Panc1 (cell line): ENCODE results near the gene INSYN2B. TPM values are rescaled to one million over a fixed set of nuclear protein-coding genes. Genes with fewer than 3 reads are reported as not detected.

Source experiments
- ATAC-seq: fragments of 200-7000 bp; cut with Tn5 transposase; 2 replicates; pipeline ENCODE4 v1.9.1; 2020; ENCODE audit warnings: mild to moderate bottlenecking, moderate library complexity
- BruUV-seq: library from RNA; stranded (reverse); fragments of 400-500 nt; replicated peaks from 2 replicates; lab custom pipeline; 2021; lab: Mats Ljungman, UMichigan
- CTCF ChIA-PET: fragments of 300-600 bp; sonication (Branson Sonifier 250); formaldehyde crosslinking; loops from one replicate; lab custom pipeline; 2022; ENCODE audit warnings: antibody characterized with exemption; lab: Charles Lee
- POLR2A ChIA-PET: fragments of 300-600 bp; sonication (Branson Sonifier 250); formaldehyde crosslinking; loops from one replicate; lab custom pipeline; 2022; ENCODE audit warnings: antibody characterized with exemption; lab: Charles Lee
- DNase-seq: peaks from one replicate; pipeline ENCODE4 v3.0.0-alpha.2; 2010; ENCODE audit warnings: low read depth, low spot score
- H3K27ac ChIP-seq: 2 replicates; pipeline ENCODE4 v1.5.1; 2011; ENCODE audit warnings: mild to moderate bottlenecking, low read length, inconsistent platforms
- H3K27me3 ChIP-seq: fragments of 200-500 bp; sonication (Bioruptor generic); 2 replicates; pipeline ENCODE4 v1.6.0; 2014; ENCODE audit warnings: low read length, inconsistent platforms; ENCODE audit not compliant: control insufficient read depth, insufficient read depth
- H3K36me3 ChIP-seq: fragments of 200-500 bp; sonication (Bioruptor generic); 2 replicates; pipeline ENCODE4 v1.5.1; 2014; ENCODE audit warnings: inconsistent platforms, mild to moderate bottlenecking, low read length, moderate library complexity; ENCODE audit not compliant: control insufficient read depth, insufficient read depth
- H3K4me1 ChIP-seq: 2 replicates; pipeline ENCODE4 v1.5.1; 2011; ENCODE audit warnings: inconsistent platforms, mild to moderate bottlenecking, low read length, moderate library complexity; ENCODE audit not compliant: control insufficient read depth, insufficient read depth
- H3K4me3 ChIP-seq, 2 experiments: 2 replicates each; pipeline ENCODE4 v1.5.1; 2011 to 2012; ENCODE audit warnings: low read depth in 2 of 2, low read length in 2 of 2, mild to moderate bottlenecking in 2 of 2, inconsistent platforms in 1 of 2, moderate library complexity in 1 of 2
- H3K9me3 ChIP-seq: fragments of 200-500 bp; sonication (Bioruptor generic); 2 replicates; pipeline ENCODE4 v1.5.1; 2014; ENCODE audit warnings: low read depth, mild to moderate bottlenecking, inconsistent platforms, low read length, moderate library complexity; ENCODE audit not compliant: control insufficient read depth, insufficient read depth
- CTCF ChIP-seq: fragments of 450-650 bp; IDR thresholded peaks from 2 replicates; pipeline ENCODE4 v1.5.1; 2017; ENCODE audit warnings: mild to moderate bottlenecking
- POLR2AphosphoS5 ChIP-seq: IDR thresholded peaks from 2 replicates; pipeline ENCODE4 v1.6.1; 2012; ENCODE audit warnings: mild to moderate bottlenecking, low read depth, low read length, moderate library complexity
- REST ChIP-seq, 2 experiments: IDR thresholded peaks; 2 replicates each; pipeline ENCODE4 v1.6.1; 2011 to 2012; ENCODE audit warnings: low read depth in 2 of 2, control low read depth in 1 of 2, low read length in 1 of 2, mild to moderate bottlenecking in 1 of 2, moderate library complexity in 1 of 2; ENCODE audit not compliant: insufficient read depth in 1 of 2
- SIN3A ChIP-seq: IDR thresholded peaks from 2 replicates; pipeline ENCODE4 v1.6.1; 2012; ENCODE audit warnings: low read depth, mild to moderate bottlenecking, low read length, moderate library complexity, borderline replicate concordance; ENCODE audit not compliant: insufficient read depth
- TCF7L2 ChIP-seq: IDR thresholded peaks from 2 replicates; pipeline ENCODE4 v1.6.1; 2011; ENCODE audit warnings: mild to moderate bottlenecking, low read depth, low read length, inconsistent platforms
- in situ Hi-C: cut with HindIII; loops from 2 replicates; pipeline ENCODE4 v1.10.0; 2016; ENCODE audit warnings: low sequenced_read_pairs, low pct_unique_long_range_greater_than_20kb
- intact Hi-C: fragments of 100-400 bp; cut with micrococcal nuclease; formaldehyde crosslinking; loops from one replicate; pipeline ENCODE4 v1.10.0; 2022; ENCODE audit not compliant: unreplicated experiment
- total RNA-seq: library from RNA; stranded (reverse); gene quantifications from one replicate; pipeline ENCODE4 v1.2.1, GENCODE V29; 2021; ENCODE audit not compliant: unreplicated experiment

INSYN2B gene
- total RNA-seq, 1 experiment from 2014 or later, result 0.28 TPM

- ChIA-PET POLR2A (no interaction called here), CTCF (no interaction called here)
- Histone ChIP-seq H3K27me3 (no peaks in the 10 kb centered on the region), H3K9me3 (no peaks in the 10 kb centered on the region), H3K4me3 (no peak overlapping the region), H3K27ac (no peak overlapping the region), H3K36me3 (no peaks in the 10 kb centered on the region), H3K4me1 (no peaks in the 10 kb centered on the region)
- no TSS peak for BruUV-seq
- intact Hi-C loops (no loop called here), in situ Hi-C loops (no loop called here)
- no peak for ATAC-seq
- no peak for DNase-seq
- TF ChIP-seq POLR2AphosphoS5 (no peak), CTCF (no peak), SIN3A (no peak), TCF7L2 (no peak), REST (IDR thresholded peaks at IDR 0.05; ENCODE audit: insufficient read depth in 1 of 2, low read depth in 2 of 2, low read length in 1 of 2) (no peak)
Observed at GRCh38 chr5:169860585-169860984, 119.7 kb downstream of the INSYN2B start.

GRCh38 chr5:169856571-169856970 lies 123.7 kb downstream of the INSYN2B start:
- DNase-seq (peak; percentile 36), ATAC-seq (peak; percentile 83; the same call in 1 of the 2 replicates)
- Histone ChIP-seq H3K4me3 (no peak overlapping the region), H3K27ac (no peak overlapping the region), H3K27me3 (no peaks in the 10 kb centered on the region), H3K4me1 (no peaks in the 10 kb centered on the region), H3K36me3 (no peaks in the 10 kb centered on the region), H3K9me3 (no peaks in the 10 kb centered on the region)
- no TSS peak for BruUV-seq
- no peak for TF ChIP-seq TCF7L2
- no peak for TF ChIP-seq CTCF
- TF ChIP-seq POLR2AphosphoS5, result no peak
- TF ChIP-seq REST (IDR thresholded peaks at IDR 0.05; ENCODE audit: insufficient read depth in 1 of 2, low read depth in 2 of 2, low read length in 1 of 2), result no peak
- TF ChIP-seq SIN3A, result no peak
- ChIA-PET POLR2A (no interaction called here), CTCF (no interaction called here)
- intact Hi-C loops (no loop called here), in situ Hi-C loops (no loop called here)
